Measurements from ENCODE around the gene CEP192.

CEP192 gene

DNA sequence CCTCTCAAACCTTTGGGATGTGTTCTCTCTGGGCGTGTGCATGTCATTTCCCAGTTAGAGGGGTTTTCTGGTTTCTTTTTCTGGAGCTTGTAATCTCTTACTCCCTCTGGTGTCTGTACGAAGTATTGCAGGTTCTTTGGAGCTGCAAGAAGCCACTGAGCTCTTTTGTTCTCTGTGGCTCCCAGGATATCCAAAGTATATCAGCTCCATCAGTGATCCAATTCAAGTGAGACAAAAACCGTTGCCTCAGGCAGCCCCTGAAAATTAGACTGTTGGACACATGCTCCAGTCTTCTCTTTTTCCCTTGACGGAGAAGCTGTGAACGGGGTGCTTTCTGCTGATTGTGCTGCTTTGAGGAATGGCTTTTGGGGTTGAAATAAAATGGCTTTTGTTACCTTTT, 168.4 kb downstream of the CEP192 start:
- DNase-seq = peak; percentile 60

DNA sequence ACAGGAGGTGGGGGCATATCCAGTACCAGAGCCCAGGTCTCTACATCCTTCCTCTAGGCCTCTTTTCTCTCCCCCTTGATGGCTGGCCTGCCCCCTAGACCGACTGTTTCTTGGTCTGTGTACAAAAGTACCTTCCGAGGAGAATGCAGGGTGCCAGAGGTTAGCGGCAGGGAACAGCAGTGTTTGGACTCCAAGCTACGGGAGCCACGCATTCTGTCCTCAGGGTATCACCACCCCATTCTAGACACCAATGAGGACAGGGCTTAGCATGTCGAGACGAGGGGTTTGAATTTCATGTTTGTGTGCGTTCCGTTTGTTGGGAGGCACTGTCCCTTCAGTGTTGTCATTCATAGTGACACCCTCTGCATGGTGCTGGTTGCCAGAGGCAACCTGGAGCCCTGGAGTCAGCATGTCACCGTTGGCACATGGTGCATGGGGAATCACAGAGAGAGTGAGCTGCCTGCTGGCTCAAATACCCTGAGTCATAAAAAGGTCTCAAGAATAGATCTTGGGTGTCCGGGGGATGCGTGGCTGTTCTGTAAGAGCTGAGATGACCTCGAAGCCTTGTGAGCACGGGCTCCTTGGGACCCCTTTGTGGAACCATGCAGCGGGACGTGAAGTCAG, 170.2 kb downstream of the CEP192 start:
- no peak for DNase-seq

DNA sequence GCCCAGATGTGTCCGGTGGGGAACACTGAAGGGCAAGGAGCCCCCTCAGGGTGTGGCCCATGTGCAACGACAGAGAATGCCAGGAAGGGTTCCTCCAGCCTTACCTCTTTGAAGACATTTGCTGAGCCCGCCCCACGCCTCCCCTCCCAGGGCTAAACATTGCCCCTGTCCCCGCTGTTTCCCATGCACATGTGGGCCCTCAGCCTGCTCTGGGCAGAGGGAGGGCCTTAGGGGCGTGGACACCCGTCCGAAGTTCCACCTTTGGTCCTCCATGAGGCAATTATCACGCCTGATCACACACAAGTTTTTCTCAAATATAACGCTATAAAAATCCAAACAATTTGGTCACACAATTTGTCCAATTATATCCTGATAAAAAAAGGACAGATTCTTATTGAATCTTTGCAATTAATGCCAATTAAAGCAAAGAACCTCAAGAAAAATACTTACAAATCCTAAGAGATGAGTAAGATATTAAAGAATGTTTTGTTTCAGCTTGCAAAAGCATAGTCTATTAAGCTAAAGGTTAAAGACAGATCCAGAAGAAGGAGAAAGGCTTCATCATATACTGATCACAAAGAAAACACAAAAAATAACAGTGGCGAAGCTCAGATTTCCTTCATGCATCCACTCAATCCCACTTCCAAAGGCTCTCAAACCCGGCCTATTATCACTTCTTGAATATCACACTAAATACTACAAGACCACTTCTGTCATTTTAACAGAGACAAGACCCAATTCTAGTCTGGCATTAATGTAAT, 172.2 kb downstream of the CEP192 start:
- no peak for DNase-seq

DNA sequence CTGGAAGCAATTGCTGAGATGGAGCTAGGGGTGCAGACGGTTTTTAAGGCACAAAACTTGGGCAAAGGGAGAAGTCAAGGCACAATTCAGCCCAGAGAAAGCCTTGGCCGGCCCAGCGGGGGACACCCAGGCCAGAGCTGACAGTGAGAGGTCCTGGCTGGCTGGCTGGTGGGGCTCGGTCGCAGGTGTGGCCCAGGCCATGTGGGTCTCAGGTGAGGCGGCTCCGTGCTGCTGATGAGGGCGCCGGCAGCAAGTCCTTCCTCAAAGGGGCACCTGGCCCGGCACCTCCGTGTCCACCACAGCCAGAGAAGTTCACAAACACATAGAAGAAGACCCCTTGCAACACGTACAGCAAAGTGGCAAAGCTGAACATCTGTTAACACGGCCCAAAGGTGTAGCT, 173.2 kb downstream of the CEP192 start:
- DNase-seq = no peak

DNA sequence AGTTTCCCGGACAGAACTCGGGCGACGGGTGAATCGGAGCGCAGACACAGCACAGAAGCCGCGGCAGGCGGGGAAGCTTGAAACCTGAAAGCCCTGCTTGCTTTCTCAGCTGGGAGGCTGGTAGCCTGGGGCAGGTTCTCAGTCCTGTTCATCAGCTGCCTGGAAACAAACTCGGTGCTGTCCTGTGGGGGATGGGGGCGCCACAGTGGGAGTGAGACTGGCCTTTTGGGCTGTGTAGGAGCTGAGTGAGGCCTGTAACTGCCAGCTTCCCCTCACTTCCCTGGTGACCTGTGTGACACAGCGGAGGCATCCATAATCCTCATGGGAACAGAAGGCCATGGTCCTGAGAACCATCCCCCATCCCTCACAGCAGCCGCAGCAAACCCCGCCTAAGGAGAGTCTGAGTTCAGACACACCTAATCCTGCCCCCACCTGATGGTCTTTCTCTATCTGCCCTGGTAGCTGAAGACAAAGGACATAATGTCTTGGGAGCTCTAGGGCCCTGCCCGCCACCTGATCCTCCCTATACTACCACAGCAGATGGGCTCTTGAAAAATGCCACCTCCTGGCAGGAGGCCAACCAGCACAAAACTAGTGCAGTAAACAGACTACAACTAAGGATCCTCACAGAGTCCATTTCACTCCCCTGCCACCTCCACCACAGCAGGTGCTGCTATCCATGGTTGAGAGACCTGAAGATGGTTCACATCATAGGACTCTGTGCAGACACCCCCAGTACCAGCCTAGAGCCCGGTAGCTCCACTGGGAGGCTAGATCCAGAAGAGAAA, 174.7 kb downstream of the CEP192 start:
- no peak for DNase-seq

DNA sequence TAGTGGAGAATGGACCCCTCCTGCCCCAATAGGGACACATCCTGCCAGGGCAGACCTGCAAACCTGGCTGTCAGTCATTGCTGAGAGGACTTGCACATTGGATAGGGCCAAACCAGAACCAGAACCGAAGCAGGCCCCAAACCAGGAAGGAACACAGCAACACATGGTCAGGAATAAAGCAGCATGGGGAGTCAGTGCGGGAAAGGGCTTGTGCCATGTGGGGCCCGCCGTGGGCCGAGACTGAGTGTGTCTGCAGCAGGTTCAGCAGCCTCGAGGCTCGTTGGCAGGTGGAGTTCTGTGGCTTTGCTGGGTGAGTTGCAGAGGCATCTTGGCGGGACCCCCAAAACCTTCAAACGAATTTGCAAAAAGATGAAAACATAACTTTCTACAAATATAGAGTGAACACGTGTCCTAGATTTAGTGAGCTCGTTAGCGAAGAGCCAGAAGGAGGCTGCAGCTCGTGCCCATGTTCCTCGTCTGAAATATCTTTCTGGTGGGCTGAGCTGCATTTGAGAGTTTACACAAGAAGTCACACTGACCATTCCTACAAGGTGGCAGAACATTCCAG, 182.5 kb downstream of the CEP192 start:
- no peak for DNase-seq

Data from NCI-H748 treated with DMSO at 0.1 percent for 48 hours (cell line).